Measurements from ENCODE around the gene PRKACA.

PRKACA gene

GRCh38 chr19:14147797-14148605, 30.4 kb upstream of the PRKACA start (continued):
- no peak for TF ChIP-seq ZBTB26 (tag by site-specific recombination; optimal IDR thresholded peaks at IDR 0.05)
- no peak for TF ChIP-seq EGR2 (tag by site-specific recombination; IDR thresholded peaks at IDR 0.05; ENCODE audit: low read depth)
- no peak for TF ChIP-seq ZNF174 (tag by site-specific recombination; IDR thresholded peaks at IDR 0.05)
- TF ChIP-seq BCL6B (tag by site-specific recombination; IDR thresholded peaks at IDR 0.05), result no peak
- no peak for TF ChIP-seq KLF16 (tag by site-specific recombination; IDR thresholded peaks at IDR 0.05)

- H3K27ac ChIP-seq (ENCODE audit: extremely low read depth, low read depth, low read length), result no peak overlapping the region
- ChIA-PET CTCF (interaction anchor here (0.6 to 3.7 kb wide), 4 partner anchors 10 to 267 kb away, joined by 3 to 26 read pairs (median 4); partner anchors contain the start of gene ASF1B), POLR2A (interaction anchor here (2.6 kb wide), 1 partner anchor 10 kb away, joined by 13 read pairs; the partner anchor contains the start of gene ASF1B)
- no peaks in the 10 kb centered on the region for H3K9me3 ChIP-seq (ENCODE audit: control insufficient read depth, insufficient read depth, low read depth, low read length)
- no peaks in the 10 kb centered on the region for H3K4me1 ChIP-seq (ENCODE audit: control insufficient read depth, insufficient read depth, low read length)
- peaks cover 0 to 5% of the 10 kb centered on the region in 2 experiments; a peak in 2 of 3 replicates for H3K36me3 ChIP-seq (ENCODE audit: control insufficient read depth in 2 of 2, insufficient read depth in 1 of 2, low read length in 2 of 2)
- no peak overlapping the region for H3K4me3 ChIP-seq (ENCODE audit: low read depth, low read length)
- TF ChIP-seq ZBTB17 (tag by site-specific recombination; IDR thresholded peaks at IDR 0.05), result 0 out of 2 replicates have a peak, but pooled peaks have one; percentile 37
- TF ChIP-seq HIC1 (tag by site-specific recombination; IDR thresholded peaks at IDR 0.05), result no peak
- 0 out of 2 replicates have a peak, but pooled peaks have one; percentile 22 for TF ChIP-seq EGR2 (tag by site-specific recombination; IDR thresholded peaks at IDR 0.05; ENCODE audit: low read depth)
- TF ChIP-seq ZXDB (tag by site-specific recombination; IDR thresholded peaks at IDR 0.05), result no peak
- TF ChIP-seq ZNF768 (tag by site-specific recombination; IDR thresholded peaks at IDR 0.05), result no peak
- TF ChIP-seq ZFHX2 (tag by site-specific recombination; conservative IDR thresholded peaks at IDR 0.05), result peak; percentile 77
- TF ChIP-seq ZNF449 (tag by site-specific recombination; IDR thresholded peaks at IDR 0.05), result no peak
- TF ChIP-seq WT1 (tag by site-specific recombination; IDR thresholded peaks at IDR 0.05), result 0 out of 2 replicates have a peak, but pooled peaks have one; percentile 16
- TF ChIP-seq REPIN1 (tag by site-specific recombination; IDR thresholded peaks at IDR 0.05; ENCODE audit: low read depth), result no peak
- TF ChIP-seq PBX3 (CRISPR knock-in tag; IDR thresholded peaks at IDR 0.05), result no peak
- TF ChIP-seq BCL6B (tag by site-specific recombination; IDR thresholded peaks at IDR 0.05), result no peak
- no peak for TF ChIP-seq ZNF112 (tag by site-specific recombination; IDR thresholded peaks at IDR 0.05)
- TF ChIP-seq ZNF621 (tag by site-specific recombination; IDR thresholded peaks at IDR 0.05), result no peak
- TF ChIP-seq ZNF600 (tag by site-specific recombination; IDR thresholded peaks at IDR 0.05), result 0 out of 2 replicates have a peak, but pooled peaks have one; percentile 41
Measured at GRCh38 chr19:14146789-14147216, 29.2 kb upstream of the PRKACA start.

All from HEK293 (cell line).